ENCODE data around the gene HOXB9.

HOXB9 gene

GRCh38 chr17:48624118-48624517 is 2.0 kb downstream of the HOXB9 start:
- no peak for DNase-seq (ENCODE audit: low spot score)

GRCh38 chr17:48623583-48623982 is 2.6 kb downstream of the HOXB9 start:
- no peak for DNase-seq (ENCODE audit: low spot score)

- DNase-seq (ENCODE audit: low spot score) = no peak
Observed at GRCh38 chr17:48622857-48623256, 3.3 kb downstream of the HOXB9 start.

- no peak for DNase-seq (ENCODE audit: low spot score)
Observed at GRCh38 chr17:48621410-48622392, 4.5 kb downstream of the HOXB9 start.

- DNase-seq (ENCODE audit: low spot score) = no peak
Observed at GRCh38 chr17:48620461-48621139, 5.6 kb downstream of the HOXB9 start.

GRCh38 chr17:48619826-48620449 is 6.2 kb downstream of the HOXB9 start:
- no peak for DNase-seq (ENCODE audit: low spot score)

- peak; percentile 96 for DNase-seq (ENCODE audit: low spot score)
Observed at GRCh38 chr17:48618256-48618896, 7.8 kb downstream of the HOXB9 start.

- DNase-seq (ENCODE audit: low spot score) = no peak
Observed at GRCh38 chr17:48617471-48618255, 8.5 kb downstream of the HOXB9 start.

- DNase-seq (ENCODE audit: low spot score) = no peak
Observed at GRCh38 chr17:48616717-48617470, 9.3 kb downstream of the HOXB9 start.

GRCh38 chr17:48615963-48616716 is 10.0 kb downstream of the HOXB9 start:
- no peak for DNase-seq (ENCODE audit: low spot score)

GRCh38 chr17:48615047-48615962 is 10.9 kb downstream of the HOXB9 start, which contains the start of gene HOXB8:
Gene HOXB8 (minus strand): TSS chr17:48615292. CDS start chr17:48614704, 588 bp downstream.
- no peak for DNase-seq (ENCODE audit: low spot score)

GRCh38 chr17:48613862-48614694 is 12.1 kb downstream of the HOXB9 start:
- no peak for DNase-seq (ENCODE audit: low spot score)

GRCh38 chr17:48612854-48613691 is 13.1 kb downstream of the HOXB9 start:
- DNase-seq (ENCODE audit: low spot score) = peak; percentile 69

- DNase-seq (ENCODE audit: low spot score) = no peak
Observed at GRCh38 chr17:48612456-48612853, 13.7 kb downstream of the HOXB9 start.

- DNase-seq (ENCODE audit: low spot score) = no peak
Observed at GRCh38 chr17:48611681-48612455, 14.3 kb downstream of the HOXB9 start.

- DNase-seq (ENCODE audit: low spot score) = no peak
Observed at GRCh38 chr17:48611213-48611612, 14.9 kb downstream of the HOXB9 start.

Data from AG20443 (cell line).